22Rv1 (cell line): Measurements from ENCODE around the gene DDX17.

ENCODE experiments used
- H3K27ac ChIP-seq: fragments of 450-650 bp; 2 replicates; pipeline ENCODE4 v1.5.1; 2017
- CTCF ChIP-seq: fragments of 450-650 bp; IDR thresholded peaks from 2 replicates; pipeline ENCODE4 v1.5.1; 2017; ENCODE audit warnings: mild to moderate bottlenecking
- ZFX ChIP-seq: fragments of 450-650 bp; IDR thresholded peaks from 2 replicates; pipeline ENCODE4 v1.6.1; 2017; ENCODE audit warnings: antibody characterized with exemption, borderline replicate concordance

The DDX17 gene

GRCh38 chr22:38523479-38523878 lies 17.4 kb upstream of the DDX17 start:
- H3K27ac ChIP-seq: no peak overlapping the region
- no peak for TF ChIP-seq CTCF
- TF ChIP-seq ZFX: no peak

- H3K27ac ChIP-seq: no peak overlapping the region
- TF ChIP-seq ZFX (no peak), CTCF (no peak)
These were observed 16.9 kb upstream of the DDX17 start for GRCh38 chr22:38523029-38523428.

- TF ChIP-seq CTCF: no peak
- no peak for TF ChIP-seq ZFX
- H3K27ac ChIP-seq: no peak overlapping the region
These were observed 13.5 kb upstream of the DDX17 start for GRCh38 chr22:38519453-38520250.

DNA sequence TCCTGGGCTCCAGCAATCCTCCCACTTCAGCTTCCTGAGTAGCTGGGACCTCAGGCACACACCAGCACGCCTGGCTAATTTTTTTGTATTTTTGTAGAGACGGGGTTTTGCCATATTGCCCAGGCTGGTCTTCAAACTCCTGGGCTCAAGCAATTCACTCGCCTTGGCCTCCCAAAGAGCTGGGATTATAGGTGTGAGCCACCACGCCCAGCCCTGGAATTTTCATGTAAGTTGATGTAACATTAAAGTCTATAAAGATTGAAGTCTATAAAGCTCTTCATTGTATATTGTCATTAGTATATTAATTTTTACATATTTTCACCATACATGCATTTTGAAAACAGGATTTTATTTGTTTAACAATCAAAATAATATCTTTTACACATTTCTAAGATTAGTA lies 12.5 kb upstream of the DDX17 start:
- no peak for TF ChIP-seq CTCF
- no peak for TF ChIP-seq ZFX
- no peak overlapping the region for H3K27ac ChIP-seq

- peak; percentile 28; the same call in 1 of the 2 replicates for TF ChIP-seq CTCF
- no peak for TF ChIP-seq ZFX
- H3K27ac ChIP-seq: no peak overlapping the region
These were observed 7.0 kb upstream of the DDX17 start for GRCh38 chr22:38513063-38513462.

DNA sequence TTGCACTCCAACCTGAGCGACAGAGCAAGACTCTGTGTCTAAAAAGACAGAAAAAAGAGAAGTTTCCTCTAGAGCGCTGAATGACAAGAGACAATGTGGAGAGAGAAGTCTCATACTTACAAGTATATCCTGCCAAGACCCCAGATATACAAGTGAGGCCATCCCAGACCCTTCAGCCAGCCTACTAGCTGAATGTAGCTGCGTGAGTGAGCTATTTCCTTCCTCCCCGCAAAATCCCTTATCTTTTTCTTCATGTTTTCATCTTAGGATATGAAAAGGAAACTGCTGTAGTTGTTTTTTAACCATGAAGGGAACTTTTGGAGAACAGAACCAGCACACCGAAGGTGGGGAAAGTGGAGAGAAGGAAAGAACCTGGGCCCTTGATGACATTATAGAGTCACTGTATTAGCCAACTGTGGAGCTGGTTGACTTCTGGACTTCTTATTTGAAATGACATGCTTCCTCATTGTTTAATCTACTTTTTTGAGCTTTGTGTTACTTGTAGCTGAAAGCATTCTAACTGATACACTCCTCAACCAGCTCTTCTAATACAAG lies 4.4 kb upstream of the DDX17 start:
- TF ChIP-seq ZFX: no peak
- no peak for TF ChIP-seq CTCF
- H3K27ac ChIP-seq: no peak overlapping the region

DNA sequence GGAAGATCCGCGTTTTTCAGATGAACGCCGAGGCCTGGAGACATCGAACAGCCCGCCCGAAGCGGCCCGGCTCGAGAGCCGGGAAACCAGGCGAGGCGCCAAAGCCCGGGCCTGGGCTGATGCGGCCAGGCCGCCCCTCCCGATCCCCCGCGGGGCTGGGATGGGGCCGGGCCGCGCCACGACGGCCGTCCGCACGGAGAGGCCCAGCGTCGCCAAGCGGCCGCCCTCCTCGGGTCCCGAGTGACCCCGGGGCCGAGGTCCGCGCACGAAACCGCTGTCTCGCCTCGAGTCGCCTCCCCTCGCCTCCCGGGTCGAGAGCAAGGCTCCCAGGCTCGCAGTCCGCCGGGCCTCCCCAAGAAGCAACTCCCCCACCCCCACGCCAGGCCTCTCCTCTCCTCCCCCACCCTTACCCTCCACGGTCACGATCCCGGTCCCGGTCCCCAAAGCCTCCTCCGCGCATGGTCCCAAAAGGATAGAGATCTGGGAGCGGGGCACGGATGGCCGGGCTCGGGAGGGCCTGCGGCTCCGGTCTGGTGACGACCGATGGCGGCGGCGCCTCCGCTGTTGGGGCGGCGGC lies 482 bp downstream of the DDX17 start:
- H3K27ac ChIP-seq: peak overlapping the region; percentile 99
- TF ChIP-seq CTCF (no peak), ZFX (no peak)
